ENCODE results near the gene KLF13. TPM values are rescaled to one million over a fixed set of nuclear protein-coding genes. Genes with fewer than 3 reads are reported as not detected.

The KLF13 gene
- total and polyA plus RNA-seq, 10 of the 15 experiments (the other 5 are each of a cell fraction or from before 2014, with no cell fraction given): 20.3 to 109 (median 51.4) TPM

DNA sequence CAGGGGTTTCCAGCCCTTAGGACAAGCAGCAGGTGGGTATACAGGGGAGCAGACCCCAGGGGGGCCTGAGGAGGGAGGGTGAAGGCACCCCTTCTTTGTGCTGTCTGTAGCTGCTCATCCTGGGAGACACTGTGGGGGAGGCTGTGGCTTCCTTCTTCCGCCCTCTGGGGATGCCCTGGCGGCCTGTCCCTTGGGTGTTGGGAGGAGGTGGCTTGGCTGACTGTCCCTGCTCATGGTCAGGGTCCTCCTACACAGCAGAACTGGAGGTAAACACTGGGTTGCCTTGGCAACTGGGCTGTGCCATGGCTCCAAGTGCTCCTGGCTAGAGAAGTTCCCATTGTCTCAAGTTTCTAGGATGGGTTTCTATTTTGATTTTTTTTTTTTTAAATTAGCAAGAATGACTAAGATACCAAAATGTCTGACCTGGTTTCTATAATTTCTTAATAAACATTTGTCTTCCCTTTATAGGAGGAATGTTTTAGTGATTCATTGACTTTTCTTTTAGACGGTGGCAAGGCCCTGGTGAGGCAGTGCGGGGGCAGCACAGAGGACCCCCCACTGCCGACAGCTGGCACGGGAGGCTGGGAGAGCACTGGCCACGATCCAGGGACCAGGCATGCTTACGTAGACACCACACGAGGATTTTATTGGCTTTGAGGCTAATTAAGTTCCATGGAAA lies 12.4 kb downstream of the KLF13 start (continued):
- no peak for TF ChIP-seq ZNF274 (IDR thresholded peaks at IDR 0.05; ENCODE audit: insufficient read depth, insufficient read length)
- TF ChIP-seq KDM1A (IDR thresholded peaks at IDR 0.05; ENCODE audit: borderline replicate concordance): no peak
- no peak for TF ChIP-seq STAT1 (conservative IDR thresholded peaks at IDR 0.05)
- TF ChIP-seq RCOR1 (conservative IDR thresholded peaks at IDR 0.05; ENCODE audit: low read depth, low read length): no peak
- no peak for TF ChIP-seq SREBF2 (IDR thresholded peaks at IDR 0.05; ENCODE audit: low read length)
- no peak for TF ChIP-seq SMC3 (IDR thresholded peaks at IDR 0.05; ENCODE audit: borderline replicate concordance, low read length)
- no peak for TF ChIP-seq BRCA1 (IDR thresholded peaks at IDR 0.05; ENCODE audit: low read depth, low read length)
- no peak for TF ChIP-seq ZSCAN29 (IDR thresholded peaks at IDR 0.05)
- TF ChIP-seq MEF2A (IDR thresholded peaks at IDR 0.05; ENCODE audit: insufficient read depth, low read depth, low read length): peak; percentile 22; the same call in 1 of the 2 replicates
- TF ChIP-seq NFYA (IDR thresholded peaks at IDR 0.05; ENCODE audit: borderline replicate concordance, low read depth, low read length): no peak
- TF ChIP-seq RFX5 (IDR thresholded peaks at IDR 0.05; ENCODE audit: low read depth, low read length): no peak
- peak; percentile 90 for TF ChIP-seq TBL1XR1 (IDR thresholded peaks at IDR 0.05; ENCODE audit: low read depth, low read length)
- TF ChIP-seq, protein P1, sequence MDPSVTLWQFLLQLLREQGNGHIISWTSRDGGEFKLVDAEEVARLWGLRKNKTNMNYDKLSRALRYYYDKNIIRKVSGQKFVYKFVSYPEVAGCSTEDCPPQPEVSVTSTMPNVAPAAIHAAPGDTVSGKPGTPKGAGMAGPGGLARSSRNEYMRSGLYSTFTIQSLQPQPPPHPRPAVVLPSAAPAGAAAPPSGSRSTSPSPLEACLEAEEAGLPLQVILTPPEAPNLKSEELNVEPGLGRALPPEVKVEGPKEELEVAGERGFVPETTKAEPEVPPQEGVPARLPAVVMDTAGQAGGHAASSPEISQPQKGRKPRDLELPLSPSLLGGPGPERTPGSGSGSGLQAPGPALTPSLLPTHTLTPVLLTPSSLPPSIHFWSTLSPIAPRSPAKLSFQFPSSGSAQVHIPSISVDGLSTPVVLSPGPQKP (IDR thresholded peaks at IDR 0.05; ENCODE audit: low read depth, low read length): no peak
- TF ChIP-seq TAF1 (IDR thresholded peaks at IDR 0.05; ENCODE audit: borderline replicate concordance, low read depth, low read length): no peak
- TF ChIP-seq, protein P2, sequence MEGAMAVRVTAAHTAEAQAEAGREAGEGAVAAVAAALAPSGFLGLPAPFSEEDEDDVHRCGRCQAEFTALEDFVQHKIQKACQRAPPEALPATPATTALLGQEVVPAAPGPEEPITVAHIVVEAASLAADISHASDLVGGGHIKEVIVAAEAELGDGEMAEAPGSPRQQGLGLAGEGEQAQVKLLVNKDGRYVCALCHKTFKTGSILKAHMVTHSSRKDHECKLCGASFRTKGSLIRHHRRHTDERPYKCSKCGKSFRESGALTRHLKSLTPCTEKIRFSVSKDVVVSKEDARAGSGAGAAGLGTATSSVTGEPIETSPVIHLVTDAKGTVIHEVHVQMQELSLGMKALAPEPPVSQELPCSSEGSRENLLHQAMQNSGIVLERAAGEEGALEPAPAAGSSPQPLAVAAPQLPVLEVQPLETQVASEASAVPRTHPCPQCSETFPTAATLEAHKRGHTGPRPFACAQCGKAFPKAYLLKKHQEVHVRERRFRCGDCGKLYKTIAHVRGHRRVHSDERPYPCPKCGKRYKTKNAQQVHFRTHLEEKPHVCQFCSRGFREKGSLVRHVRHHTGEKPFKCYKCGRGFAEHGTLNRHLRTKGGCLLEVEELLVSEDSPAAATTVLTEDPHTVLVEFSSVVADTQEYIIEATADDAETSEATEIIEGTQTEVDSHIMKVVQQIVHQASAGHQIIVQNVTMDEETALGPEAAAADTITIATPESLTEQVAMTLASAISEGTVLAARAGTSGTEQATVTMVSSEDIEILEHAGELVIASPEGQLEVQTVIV (IDR thresholded peaks at IDR 0.05; ENCODE audit: borderline replicate concordance, partially characterized antibody): no peak
- TF ChIP-seq GATAD2B (conservative IDR thresholded peaks at IDR 0.05; ENCODE audit: low read depth): peak; percentile 98; the same call in 1 of the 2 replicates
- TF ChIP-seq, protein P3, sequence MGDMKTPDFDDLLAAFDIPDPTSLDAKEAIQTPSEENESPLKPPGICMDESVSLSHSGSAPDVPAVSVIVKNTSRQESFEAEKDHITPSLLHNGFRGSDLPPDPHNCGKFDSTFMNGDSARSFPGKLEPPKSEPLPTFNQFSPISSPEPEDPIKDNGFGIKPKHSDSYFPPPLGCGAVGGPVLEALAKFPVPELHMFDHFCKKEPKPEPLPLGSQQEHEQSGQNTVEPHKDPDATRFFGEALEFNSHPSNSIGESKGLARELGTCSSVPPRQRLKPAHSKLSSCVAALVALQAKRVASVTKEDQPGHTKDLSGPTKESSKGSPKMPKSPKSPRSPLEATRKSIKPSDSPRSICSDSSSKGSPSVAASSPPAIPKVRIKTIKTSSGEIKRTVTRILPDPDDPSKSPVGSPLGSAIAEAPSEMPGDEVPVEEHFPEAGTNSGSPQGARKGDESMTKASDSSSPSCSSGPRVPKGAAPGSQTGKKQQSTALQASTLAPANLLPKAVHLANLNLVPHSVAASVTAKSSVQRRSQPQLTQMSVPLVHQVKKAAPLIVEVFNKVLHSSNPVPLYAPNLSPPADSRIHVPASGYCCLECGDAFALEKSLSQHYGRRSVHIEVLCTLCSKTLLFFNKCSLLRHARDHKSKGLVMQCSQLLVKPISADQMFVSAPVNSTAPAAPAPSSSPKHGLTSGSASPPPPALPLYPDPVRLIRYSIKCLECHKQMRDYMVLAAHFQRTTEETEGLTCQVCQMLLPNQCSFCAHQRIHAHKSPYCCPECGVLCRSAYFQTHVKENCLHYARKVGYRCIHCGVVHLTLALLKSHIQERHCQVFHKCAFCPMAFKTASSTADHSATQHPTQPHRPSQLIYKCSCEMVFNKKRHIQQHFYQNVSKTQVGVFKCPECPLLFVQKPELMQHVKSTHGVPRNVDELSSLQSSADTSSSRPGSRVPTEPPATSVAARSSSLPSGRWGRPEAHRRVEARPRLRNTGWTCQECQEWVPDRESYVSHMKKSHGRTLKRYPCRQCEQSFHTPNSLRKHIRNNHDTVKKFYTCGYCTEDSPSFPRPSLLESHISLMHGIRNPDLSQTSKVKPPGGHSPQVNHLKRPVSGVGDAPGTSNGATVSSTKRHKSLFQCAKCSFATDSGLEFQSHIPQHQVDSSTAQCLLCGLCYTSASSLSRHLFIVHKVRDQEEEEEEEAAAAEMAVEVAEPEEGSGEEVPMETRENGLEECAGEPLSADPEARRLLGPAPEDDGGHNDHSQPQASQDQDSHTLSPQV (IDR thresholded peaks at IDR 0.05): peak; percentile 58; the same call in 1 of the 2 replicates
- TF ChIP-seq NR2F1 (conservative IDR thresholded peaks at IDR 0.05): peak; percentile 54; the same call in 1 of the 2 replicates
- no peak for TF ChIP-seq ZNF207 (IDR thresholded peaks at IDR 0.05; ENCODE audit: borderline replicate concordance)
- TF ChIP-seq, protein P4, sequence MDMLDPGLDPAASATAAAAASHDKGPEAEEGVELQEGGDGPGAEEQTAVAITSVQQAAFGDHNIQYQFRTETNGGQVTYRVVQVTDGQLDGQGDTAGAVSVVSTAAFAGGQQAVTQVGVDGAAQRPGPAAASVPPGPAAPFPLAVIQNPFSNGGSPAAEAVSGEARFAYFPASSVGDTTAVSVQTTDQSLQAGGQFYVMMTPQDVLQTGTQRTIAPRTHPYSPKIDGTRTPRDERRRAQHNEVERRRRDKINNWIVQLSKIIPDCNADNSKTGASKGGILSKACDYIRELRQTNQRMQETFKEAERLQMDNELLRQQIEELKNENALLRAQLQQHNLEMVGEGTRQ (IDR thresholded peaks at IDR 0.05; ENCODE audit: borderline replicate concordance, low read depth, low read length): no peak
- TF ChIP-seq, protein P5, sequence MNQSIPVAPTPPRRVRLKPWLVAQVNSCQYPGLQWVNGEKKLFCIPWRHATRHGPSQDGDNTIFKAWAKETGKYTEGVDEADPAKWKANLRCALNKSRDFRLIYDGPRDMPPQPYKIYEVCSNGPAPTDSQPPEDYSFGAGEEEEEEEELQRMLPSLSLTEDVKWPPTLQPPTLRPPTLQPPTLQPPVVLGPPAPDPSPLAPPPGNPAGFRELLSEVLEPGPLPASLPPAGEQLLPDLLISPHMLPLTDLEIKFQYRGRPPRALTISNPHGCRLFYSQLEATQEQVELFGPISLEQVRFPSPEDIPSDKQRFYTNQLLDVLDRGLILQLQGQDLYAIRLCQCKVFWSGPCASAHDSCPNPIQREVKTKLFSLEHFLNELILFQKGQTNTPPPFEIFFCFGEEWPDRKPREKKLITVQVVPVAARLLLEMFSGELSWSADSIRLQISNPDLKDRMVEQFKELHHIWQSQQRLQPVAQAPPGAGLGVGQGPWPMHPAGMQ (IDR thresholded peaks at IDR 0.05; ENCODE audit: borderline replicate concordance): no peak
